CD4-positive, alpha-beta T cell treated with Interleukin-6 for 4 hours (primary cell): ENCODE measurements around the gene SPRED1.

Experiments
- DNase-seq: peaks from one replicate; pipeline ENCODE4 v3.0.0-alpha.2; 2020; ENCODE audit warnings: mixed read lengths

The SPRED1 gene

DNA sequence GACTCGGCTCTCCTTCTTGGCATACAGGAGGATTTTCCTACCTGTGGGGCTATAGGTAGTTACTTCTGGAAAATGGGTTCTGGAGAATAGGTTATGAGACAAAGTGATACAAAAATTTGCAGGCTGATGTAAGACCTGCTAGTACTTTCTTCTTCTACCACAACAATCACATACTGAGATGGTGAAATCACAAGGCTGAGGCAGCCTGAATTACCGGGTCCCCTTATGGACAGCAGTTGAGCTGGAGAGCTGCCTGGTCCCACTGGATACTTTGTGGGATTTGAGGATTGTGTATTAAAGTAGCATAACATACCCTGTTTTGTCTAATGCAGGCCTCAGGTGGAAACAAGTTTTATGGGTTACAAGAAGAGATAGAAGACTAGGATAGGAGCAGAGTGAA lies 114.8 kb downstream of the SPRED1 start:
- no peak for DNase-seq

DNA sequence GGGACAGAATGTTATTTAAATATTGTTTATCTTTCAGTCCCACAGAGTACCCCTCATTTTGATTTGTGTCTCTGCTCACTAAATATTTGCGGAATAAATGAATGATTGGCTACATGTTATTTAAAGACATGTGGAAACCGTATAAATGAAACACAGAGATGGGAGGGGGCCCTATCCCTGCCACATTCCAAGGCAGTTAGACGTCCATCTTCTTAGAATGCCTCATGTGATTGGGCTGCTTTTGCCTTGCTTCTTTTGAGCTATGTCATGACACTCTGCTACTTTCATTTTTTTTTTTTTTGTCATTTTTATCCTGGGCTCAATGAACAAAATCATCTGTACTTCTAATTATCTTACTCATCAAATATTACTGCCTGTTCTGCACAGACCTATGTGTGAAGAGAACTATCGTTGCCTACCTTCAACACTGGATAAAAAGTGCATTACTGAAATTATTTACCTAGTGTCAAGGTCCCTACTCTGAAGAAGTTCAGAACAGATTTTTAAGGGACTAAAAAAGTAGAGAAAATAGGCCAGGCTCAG lies 117.4 kb downstream of the SPRED1 start:
- DNase-seq, result no peak

DNA sequence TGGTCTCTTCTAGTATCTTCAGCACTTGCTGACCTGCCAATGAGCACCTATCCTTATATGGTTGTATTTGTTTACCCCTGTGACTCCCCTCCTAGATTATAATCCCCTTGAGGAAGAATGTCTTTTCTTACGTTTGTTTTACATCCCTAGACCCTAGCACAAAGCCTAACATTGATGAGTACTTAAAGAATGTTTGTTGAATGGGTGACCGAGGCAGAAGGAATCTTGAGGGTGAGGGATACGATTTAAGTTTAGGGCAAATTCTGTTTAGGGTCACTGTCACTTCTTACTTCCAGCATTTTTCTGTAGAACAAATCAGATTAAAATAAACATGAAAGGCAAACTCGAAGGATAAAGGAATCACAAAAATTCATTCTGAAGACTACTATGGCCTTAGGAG lies 120.4 kb downstream of the SPRED1 start:
- DNase-seq, result no peak

DNA sequence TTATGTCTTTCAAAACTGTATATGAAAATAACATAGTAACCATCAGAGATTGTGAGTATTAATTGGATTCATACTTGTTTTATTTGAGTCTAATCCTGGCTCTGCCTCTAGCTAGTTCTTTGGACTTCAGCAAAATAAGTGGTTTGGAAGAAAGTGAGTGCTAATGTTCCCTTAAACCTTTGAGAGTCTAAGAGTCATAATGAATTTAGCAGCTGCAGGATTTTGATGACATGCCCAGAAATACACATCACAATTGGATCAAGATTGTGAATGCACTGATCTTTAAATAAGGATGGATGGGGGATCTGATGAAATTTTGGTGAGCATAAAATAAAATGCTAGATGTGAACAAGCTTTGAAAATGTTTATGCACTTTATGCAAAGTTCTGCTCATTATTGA lies 121.4 kb downstream of the SPRED1 start:
- DNase-seq, result no peak

DNA sequence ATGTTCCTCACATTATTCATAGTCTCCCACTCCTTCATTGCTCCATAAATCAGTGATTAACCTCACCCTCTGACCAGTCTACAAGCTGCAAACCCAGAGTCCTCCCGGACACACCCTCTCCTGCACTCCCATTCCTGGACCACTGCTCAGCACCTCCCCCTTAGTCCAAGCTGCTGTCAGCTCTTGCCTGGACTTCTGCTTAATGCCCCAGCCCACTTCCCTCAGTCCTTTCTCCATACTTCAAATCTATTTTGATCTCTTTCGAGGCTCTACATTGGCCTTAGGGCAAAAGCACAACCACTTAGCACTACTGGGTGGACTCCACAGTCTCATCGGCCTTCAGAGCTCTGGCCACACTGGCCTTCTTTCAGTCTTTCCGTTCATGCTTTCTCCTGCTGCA lies 121.9 kb downstream of the SPRED1 start:
- no peak for DNase-seq

DNA sequence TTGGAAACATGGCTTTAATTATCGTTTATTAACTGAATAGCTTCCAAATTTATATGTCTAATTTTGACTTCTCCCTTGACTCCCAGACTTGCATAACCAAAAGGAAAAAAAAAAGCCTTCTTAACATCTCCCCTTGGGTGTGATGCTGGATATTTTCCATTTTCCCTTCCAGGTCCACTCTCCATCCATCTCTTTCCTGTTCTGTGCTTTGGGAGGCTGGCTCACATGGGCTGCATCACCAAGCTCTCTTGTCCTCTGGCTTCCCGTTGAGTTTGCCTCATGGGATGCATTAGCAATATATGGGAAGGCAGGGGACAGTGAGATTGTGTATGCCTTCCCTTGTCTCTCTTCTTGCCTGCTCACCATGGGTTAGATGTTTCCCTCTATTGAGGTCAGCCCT lies 123.4 kb downstream of the SPRED1 start:
- DNase-seq, result no peak

DNA sequence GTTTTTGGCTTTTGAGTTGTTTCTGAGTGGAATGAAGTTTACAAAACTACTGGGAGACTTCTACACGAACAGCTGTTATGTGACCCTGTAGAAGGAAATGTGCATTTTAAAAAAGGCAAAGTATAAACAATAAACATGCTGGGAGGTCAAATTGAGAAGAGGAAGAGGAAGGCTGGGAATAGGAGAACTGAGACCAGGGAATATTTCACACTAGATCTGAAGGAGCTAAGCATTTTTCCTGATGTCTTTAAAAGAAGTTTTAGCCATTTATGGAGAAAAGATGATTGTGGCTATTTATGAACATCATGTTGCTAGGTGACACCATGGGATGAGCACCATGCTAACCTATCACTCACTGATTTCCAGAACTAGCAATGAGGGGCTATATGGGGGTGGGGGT lies 125.0 kb downstream of the SPRED1 start:
- no peak for DNase-seq

DNA sequence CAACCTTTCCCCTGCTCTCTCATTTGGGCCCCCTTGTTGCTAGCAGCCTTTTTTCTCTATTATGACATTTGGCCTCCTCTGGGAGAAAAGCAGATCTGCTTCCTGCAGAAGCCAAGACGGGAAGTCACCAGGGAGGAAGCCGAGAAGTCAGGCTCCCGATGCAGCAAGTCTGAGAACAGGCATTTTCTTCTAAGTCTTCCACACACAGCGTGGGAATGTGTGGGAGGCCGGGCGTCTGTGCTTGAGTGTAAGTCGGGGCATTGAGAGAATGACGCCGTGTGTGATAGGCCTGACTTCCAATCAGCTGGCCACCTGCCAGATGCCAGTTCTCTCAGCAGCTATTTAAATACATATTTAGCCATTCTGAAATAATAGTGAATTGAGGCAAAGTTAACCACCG lies 125.5 kb downstream of the SPRED1 start:
- no peak for DNase-seq

DNA sequence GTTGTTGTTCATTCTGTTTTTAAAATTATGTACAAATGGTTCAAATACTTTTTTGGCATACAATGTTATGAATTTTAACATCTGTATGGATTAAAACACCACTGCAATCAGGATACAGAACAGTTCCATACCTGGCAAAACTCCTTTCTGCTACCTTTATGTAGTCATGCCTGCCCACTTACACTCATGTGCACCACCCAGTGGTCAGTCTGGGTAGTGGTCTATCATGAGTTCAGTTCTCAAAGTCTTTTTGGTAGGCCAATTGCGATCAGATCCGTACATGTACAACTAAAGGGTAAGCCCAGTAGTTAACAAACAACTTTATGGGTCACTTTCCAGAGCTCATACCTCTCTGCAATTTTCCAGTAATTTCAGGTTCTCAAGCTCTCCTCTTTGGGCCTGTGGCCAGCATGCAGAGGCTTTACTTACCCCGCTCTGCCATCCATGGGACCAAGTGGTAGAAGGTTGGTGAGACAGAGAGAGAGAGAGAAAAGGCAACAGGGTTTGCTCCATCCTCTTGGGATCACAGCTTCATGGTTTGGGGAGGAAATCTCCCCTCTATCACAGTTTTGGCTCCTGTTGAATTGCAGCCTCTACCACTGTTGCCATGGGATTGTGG lies 137.4 kb downstream of the SPRED1 start:
- DNase-seq, result peak; percentile 56

DNA sequence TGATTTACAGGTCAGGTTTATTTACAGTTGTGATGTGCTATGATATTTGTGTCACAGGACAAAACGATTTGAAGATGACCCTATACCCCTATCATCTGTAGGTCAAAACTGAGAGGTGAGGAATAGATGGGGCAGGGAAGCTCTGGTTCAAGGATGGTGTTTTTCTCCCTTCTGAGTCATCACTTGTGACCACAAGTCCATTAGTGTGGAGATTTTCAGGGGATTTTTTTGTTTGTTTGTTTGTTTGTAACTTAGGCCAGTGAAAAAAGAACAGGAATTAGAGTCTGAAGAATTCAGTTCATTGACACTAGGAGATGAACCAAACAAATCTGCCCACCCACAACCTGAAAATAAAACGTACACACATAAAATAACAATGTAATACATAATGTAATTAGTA lies 138.6 kb downstream of the SPRED1 start:
- no peak for DNase-seq

DNA sequence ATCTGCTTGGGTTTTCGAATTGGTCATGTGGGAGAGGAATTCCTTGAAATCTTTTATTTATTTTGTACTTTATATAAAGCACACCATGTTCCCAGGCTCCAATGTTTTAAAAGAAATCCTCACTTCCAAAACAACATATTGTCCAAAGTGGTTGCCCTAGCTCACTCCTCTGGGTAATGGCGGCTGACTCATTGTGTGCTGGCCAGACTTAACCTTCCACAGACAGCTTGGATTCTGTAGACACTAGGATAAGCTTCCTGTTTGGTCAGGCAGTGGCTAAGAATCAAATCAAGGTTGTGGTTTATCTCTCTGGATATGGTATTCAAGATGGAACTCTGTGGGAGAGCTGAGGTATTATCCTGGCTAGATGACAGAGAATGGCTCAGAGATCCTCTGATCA lies 145.5 kb downstream of the SPRED1 start:
- no peak for DNase-seq

DNA sequence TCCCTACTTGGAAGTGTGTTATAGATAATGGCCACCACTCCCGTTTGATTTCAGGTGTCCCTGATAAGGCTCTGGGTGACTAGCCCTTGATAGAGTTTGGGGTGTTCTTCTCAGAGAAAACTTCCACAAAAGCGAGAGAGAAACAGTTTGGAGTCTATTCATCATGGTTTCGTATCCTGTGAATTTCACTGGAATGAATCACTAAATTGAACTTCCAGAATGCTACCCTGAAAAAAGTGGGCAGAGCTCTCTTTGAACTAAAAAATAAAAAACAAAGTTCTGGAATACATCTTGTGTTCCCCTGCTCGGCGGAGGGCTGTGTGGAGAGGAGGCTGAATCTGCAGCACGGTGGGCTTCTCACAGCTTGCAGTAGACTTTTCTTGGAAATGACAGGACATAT lies 148.5 kb downstream of the SPRED1 start:
- DNase-seq, result no peak

DNA sequence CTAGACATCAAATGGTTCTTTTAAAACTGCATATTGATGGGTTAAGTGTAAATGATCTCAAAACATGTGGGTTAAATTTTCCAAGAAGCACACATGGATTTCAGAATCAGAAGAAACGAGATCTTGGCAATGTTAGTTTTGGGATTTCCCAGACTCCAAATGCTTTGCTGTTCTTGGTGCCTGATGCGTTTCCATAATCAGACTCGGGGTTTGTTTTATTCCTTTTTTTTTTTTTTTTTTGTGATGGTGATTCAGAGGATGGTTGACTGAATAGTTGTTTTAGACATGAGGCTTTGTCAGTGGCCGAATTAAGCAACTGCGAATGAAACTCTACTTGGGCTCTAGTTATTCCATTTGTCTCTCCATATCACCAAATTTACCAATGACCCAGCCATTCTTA lies 149.1 kb downstream of the SPRED1 start:
- no peak for DNase-seq

DNA sequence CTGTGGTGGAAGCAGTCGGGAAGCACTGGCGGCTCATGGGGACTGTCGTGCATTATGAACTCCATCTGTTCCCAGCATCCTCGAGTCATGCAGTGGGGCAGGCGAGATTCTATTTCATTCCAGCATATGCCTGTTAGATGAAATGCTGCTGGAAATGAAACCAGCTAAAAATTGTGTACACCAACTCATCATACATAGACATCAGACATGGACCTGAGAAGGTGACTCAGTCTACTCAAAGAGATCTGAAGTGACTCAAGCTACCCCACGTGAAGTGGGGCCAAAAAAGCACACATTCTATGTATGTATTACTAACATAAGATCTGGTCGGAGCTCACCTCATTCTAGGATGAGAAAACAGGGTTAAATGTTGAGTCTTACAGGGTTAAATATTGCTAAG lies 153.8 kb downstream of the SPRED1 start:
- DNase-seq, result no peak
